ENCODE data around the gene SIGLEC14.

DNA sequence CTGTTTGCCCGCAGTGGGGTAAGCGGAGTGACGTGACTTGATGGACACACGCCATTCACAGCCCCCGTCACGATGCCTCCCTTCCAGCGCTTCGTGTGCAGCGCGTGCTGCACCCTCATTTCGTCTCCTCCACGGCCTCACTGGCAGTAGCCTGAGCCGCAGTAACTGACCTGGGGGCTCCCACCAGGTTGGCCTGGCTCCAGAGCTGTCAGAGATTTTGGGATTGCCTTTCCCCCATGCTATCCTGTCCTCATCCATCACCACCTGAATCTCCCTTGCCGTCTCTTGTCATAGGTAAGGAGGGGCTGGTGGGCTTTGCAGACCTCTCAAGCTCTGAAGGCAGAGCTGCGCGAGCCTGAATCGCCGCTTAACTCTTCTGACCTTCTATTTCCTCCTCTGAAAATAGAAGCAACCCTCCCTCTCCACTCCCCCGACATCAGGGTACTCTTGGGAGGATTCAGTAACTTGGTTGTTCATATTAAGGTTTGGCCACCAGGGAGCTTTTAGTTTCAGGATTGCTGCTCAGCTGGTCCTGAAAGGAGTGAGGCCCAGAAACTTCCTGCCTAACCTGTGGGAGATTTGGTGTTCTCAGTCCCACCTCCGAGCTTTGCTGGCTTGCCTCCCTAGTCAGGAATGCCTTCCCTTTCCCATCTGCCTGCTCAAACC lies 44.3 kb downstream of the SIGLEC14 start:
- TF ChIP-seq, protein P1, sequence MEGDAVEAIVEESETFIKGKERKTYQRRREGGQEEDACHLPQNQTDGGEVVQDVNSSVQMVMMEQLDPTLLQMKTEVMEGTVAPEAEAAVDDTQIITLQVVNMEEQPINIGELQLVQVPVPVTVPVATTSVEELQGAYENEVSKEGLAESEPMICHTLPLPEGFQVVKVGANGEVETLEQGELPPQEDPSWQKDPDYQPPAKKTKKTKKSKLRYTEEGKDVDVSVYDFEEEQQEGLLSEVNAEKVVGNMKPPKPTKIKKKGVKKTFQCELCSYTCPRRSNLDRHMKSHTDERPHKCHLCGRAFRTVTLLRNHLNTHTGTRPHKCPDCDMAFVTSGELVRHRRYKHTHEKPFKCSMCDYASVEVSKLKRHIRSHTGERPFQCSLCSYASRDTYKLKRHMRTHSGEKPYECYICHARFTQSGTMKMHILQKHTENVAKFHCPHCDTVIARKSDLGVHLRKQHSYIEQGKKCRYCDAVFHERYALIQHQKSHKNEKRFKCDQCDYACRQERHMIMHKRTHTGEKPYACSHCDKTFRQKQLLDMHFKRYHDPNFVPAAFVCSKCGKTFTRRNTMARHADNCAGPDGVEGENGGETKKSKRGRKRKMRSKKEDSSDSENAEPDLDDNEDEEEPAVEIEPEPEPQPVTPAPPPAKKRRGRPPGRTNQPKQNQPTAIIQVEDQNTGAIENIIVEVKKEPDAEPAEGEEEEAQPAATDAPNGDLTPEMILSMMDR (IDR thresholded peaks at IDR 0.05) = no peak
- TF ChIP-seq POLR2A (IDR thresholded peaks at IDR 0.05) = no peak
